ENCODE data around the gene POF1B. TPM values are rescaled to one million over a fixed set of nuclear protein-coding genes. Genes with fewer than 3 reads are reported as not detected.

Gene POF1B, protein sequence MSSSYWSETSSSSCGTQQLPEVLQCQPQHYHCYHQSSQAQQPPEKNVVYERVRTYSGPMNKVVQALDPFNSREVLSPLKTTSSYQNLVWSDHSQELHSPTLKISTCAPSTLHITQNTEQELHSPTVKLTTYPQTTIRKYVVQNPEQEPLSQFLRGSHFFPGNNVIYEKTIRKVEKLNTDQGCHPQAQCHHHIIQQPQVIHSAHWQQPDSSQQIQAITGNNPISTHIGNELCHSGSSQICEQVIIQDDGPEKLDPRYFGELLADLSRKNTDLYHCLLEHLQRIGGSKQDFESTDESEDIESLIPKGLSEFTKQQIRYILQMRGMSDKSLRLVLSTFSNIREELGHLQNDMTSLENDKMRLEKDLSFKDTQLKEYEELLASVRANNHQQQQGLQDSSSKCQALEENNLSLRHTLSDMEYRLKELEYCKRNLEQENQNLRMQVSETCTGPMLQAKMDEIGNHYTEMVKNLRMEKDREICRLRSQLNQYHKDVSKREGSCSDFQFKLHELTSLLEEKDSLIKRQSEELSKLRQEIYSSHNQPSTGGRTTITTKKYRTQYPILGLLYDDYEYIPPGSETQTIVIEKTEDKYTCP
- 1 to 10 TPM; 3.6 to 4.6 TPM for total RNA-seq

DNA sequence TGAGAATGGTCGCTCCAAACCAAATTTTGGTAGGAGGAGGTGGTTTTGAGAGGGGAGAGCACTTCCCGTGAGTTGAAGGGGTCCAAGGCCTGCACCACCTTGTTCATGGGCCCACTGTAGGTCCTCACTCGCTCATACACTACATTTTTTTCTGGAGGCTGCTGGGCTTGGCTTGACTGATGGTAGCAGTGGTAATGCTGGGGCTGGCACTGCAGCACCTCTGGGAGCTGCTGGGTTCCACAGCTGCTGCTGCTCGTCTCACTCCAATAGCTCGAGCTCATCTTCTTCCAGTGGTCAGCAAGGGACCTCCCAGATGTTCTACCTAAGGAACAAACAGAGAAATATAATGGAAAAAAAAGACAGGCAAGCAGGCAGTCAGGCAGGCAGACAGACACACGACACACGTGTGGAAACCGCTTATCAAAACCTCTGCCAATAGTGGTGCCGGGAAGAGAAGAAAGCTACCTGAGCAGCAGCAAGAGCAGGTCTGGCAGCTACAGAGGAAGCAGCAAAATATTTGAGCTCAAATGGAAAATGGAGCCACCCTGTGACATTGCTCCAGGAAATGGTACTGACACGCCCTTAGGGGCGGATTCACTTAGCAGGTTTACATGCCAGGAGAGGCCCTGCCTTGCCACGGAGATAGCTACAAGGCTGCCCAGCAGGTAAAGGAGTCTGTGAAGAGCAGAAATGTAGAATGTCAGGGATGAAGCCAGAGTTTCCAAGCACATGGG lies at the start of gene POF1B:
Gene POF1B (minus strand): TSS at position 492 of the 734 bp plus-strand sequence. CDS start 211 bp downstream, at position 281.
- WGBS, result 41% methylated on average over 9 of the region's 12 CpGs
- Histone ChIP-seq H3K4me1 (replicated peaks) (no peaks in the 10 kb centered on the region), H3K36me3 (no peaks in the 10 kb centered on the region), H3K27ac (peak within 1 kb of the TSS in 1 of 2 donors; percentile 38), H3K4me3 (peak within 1 kb of the TSS in 1 of 2 donors; percentile 12), H3K9me3 (no peaks in the 10 kb centered on the region), H3K27me3 (replicated peaks; ENCODE audit: insufficient read depth) (no peaks in the 10 kb centered on the region)
- TF ChIP-seq CTCF (IDR thresholded peaks at IDR 0.05), result no peak
- TF ChIP-seq POLR2A (IDR thresholded peaks at IDR 0.05), result peak; percentile 58
- TF ChIP-seq POLR2AphosphoS5 (IDR thresholded peaks at IDR 0.05), result peak; percentile 27
- intact Hi-C loops (cut with DNase I), result no loop called here
- DNase-seq (ENCODE audit: low spot score), result peak; percentile 56

DNA sequence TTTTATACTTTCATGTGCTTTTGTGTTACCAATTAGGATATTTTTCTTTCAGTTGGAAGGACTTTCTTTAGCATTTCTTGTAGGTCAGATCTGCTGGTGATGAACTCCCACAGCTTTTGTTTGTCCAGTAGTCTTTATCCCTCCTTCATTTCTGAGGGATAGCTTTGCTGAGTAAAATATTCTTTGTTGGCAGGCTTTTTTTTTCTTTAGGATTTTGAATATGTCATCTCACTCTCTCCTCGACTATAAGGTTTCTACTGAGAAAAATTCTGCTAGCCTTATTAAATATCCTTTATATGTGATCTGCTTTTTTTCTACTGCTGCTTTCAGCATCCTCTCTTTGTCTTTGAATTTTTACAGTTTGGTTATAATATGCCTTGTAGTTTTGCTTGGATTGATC lies 49.6 kb upstream of the POF1B start:
- WGBS, result 92% methylated on average over 1 of the region's 1 CpG
- H3K4me3 ChIP-seq, result no peak overlapping the region
- no peak overlapping the region for H3K27ac ChIP-seq
- DNase-seq (ENCODE audit: low spot score), result no peak
- no peaks in the 10 kb centered on the region for H3K27me3 ChIP-seq (replicated peaks; ENCODE audit: insufficient read depth)
- TF ChIP-seq CTCF (IDR thresholded peaks at IDR 0.05) (no peak), POLR2A (IDR thresholded peaks at IDR 0.05) (no peak), POLR2AphosphoS5 (IDR thresholded peaks at IDR 0.05) (no peak)
- no peaks in the 10 kb centered on the region for H3K9me3 ChIP-seq
- H3K4me1 ChIP-seq (replicated peaks), result no peaks in the 10 kb centered on the region
- intact Hi-C loops (cut with DNase I), result no loop called here
- no peaks in the 10 kb centered on the region for H3K36me3 ChIP-seq

DNA sequence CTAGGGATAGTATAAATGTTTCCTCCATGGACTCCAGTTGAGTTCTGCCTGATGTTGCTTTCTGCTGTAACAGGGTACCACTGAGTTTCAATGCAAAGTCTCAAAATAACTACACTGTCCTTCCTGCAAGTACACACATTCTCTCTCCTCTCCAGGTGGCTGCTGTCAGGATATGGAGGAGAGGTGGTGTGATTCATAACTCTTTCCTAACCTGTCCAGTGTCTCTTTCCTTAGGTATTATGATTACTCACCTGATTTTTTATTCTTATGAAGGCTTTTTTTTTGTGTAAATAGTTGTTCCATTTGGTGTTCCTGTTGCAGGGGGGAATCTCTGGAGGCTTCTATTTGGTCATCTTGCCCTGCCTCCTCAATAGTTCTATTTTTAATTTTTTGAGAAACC lies 39.8 kb upstream of the POF1B start:
- H3K9me3 ChIP-seq, result no peaks in the 10 kb centered on the region
- DNase-seq (ENCODE audit: low spot score), result no peak
- no peaks in the 10 kb centered on the region for H3K4me1 ChIP-seq (replicated peaks)
- H3K27ac ChIP-seq, result no peak overlapping the region
- no peaks in the 10 kb centered on the region for H3K27me3 ChIP-seq (replicated peaks; ENCODE audit: insufficient read depth)
- no peak for TF ChIP-seq POLR2AphosphoS5 (IDR thresholded peaks at IDR 0.05)
- no peak for TF ChIP-seq CTCF (IDR thresholded peaks at IDR 0.05)
- TF ChIP-seq POLR2A (IDR thresholded peaks at IDR 0.05), result no peak
- H3K4me3 ChIP-seq, result no peak overlapping the region
- no peaks in the 10 kb centered on the region for H3K36me3 ChIP-seq
- intact Hi-C loops (cut with DNase I), result no loop called here

DNA sequence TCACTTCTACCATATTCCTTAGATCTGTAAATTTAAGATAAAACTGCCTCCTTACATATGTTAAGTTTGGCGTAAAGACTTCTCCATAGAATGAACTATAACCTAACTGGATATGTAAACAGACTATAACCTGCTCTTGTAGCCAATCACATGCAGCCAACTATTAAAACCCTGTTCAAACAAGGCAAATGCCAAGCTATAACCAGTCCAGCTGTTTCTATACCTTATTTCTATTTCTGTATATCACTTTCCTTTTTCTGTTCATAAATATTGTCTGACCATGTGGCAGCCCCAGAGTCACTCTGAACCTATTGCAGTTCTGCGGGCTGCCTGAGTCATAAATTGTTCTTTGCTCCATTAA lies 12.4 kb upstream of the POF1B start:
- 48% methylated on average over 2 of the region's 2 CpGs for WGBS
- no peaks in the 10 kb centered on the region for H3K4me1 ChIP-seq (replicated peaks)
- no peaks in the 10 kb centered on the region for H3K9me3 ChIP-seq
- H3K27me3 ChIP-seq (replicated peaks; ENCODE audit: insufficient read depth), result no peaks in the 10 kb centered on the region
- intact Hi-C loops (cut with DNase I), result no loop called here
- no peak for TF ChIP-seq CTCF (IDR thresholded peaks at IDR 0.05)
- no peaks in the 10 kb centered on the region for H3K36me3 ChIP-seq
- no peak overlapping the region for H3K4me3 ChIP-seq
- no peak overlapping the region for H3K27ac ChIP-seq
- DNase-seq (ENCODE audit: low spot score), result no peak
